ENCODE measurements around the gene TBC1D22A. TPM values are rescaled to one million over a fixed set of nuclear protein-coding genes. Genes with fewer than 3 reads are reported as not detected.

Gene TBC1D22A
- total and polyA plus RNA-seq, 4 donors, result 4.1 to 12.4 (median 8.4) TPM

GRCh38 chr22:47151064-47151463, 388.6 kb downstream of the TBC1D22A start:
- H3K9ac ChIP-seq (ENCODE audit: low read depth in 1 of 2, low read length in 2 of 2), result no peak overlapping the region
- no peaks in the 10 kb centered on the region for H3K4me1 ChIP-seq (ENCODE audit: control insufficient read depth in 4 of 4, insufficient read depth in 4 of 4, low read length in 3 of 4)
- TF ChIP-seq RAD21 (IDR thresholded peaks at IDR 0.05) (no peak), JUND (IDR thresholded peaks at IDR 0.05) (no peak), HNF4G (IDR thresholded peaks at IDR 0.05) (no peak), REST (IDR thresholded peaks at IDR 0.05) (no peak), SP1 (IDR thresholded peaks at IDR 0.05) (no peak), TAF1 (conservative IDR thresholded peaks at IDR 0.05) (no peak), EGR1 (IDR thresholded peaks at IDR 0.05; ENCODE audit: low read depth in 2 of 2) (no peak), MAX (IDR thresholded peaks at IDR 0.05) (no peak), FOXA2 (IDR thresholded peaks at IDR 0.05) (no peak), NR2F2 (IDR thresholded peaks at IDR 0.05) (no peak), RXRA (IDR thresholded peaks at IDR 0.05) (no peak), FOXA1 (IDR thresholded peaks at IDR 0.05) (no peak), ATF3 (IDR thresholded peaks at IDR 0.05) (no peak), YY1 (IDR thresholded peaks at IDR 0.05) (no peak), CTCF (IDR thresholded peaks at IDR 0.05; ENCODE audit: low read depth, low read length, missing input control) (no peak)
- DNase-seq (ENCODE audit: low spot score), result no peak
- no peaks in the 10 kb centered on the region for H3K27me3 ChIP-seq (ENCODE audit: control insufficient read depth in 4 of 4, insufficient read depth in 4 of 4, low read length in 3 of 4)
- no peaks in the 10 kb centered on the region for H3K9me3 ChIP-seq (ENCODE audit: control insufficient read depth in 4 of 4, low read length in 3 of 4)
- no peak overlapping the region for H3K4me3 ChIP-seq (ENCODE audit: low read depth in 1 of 3, low read length in 3 of 3)
- 97% methylated on average over 19 of the region's 19 CpGs for WGBS
- no peak overlapping the region for H3K27ac ChIP-seq (ENCODE audit: low read depth in 1 of 2, low read length in 2 of 2)
- no peaks in the 10 kb centered on the region for H3K36me3 ChIP-seq (ENCODE audit: control insufficient read depth in 4 of 4, insufficient read depth in 3 of 4, low read depth in 1 of 4, low read length in 3 of 4)

GRCh38 chr22:47151490-47151889, 389.0 kb downstream of the TBC1D22A start:
- TF ChIP-seq RXRA (IDR thresholded peaks at IDR 0.05) (no peak), TAF1 (conservative IDR thresholded peaks at IDR 0.05) (no peak), RAD21 (IDR thresholded peaks at IDR 0.05) (no peak), HNF4A (conservative IDR thresholded peaks at IDR 0.05) (no peak)
- Histone ChIP-seq H3K9me3 (ENCODE audit: control insufficient read depth in 4 of 4, low read length in 3 of 4) (no peaks in the 10 kb centered on the region), H3K27me3 (ENCODE audit: control insufficient read depth in 4 of 4, insufficient read depth in 4 of 4, low read length in 3 of 4) (no peaks in the 10 kb centered on the region), H3K4me1 (ENCODE audit: control insufficient read depth in 4 of 4, insufficient read depth in 4 of 4, low read length in 3 of 4) (no peaks in the 10 kb centered on the region), H3K9ac (ENCODE audit: low read depth in 1 of 2, low read length in 2 of 2) (no peak overlapping the region), H3K4me3 (ENCODE audit: low read depth in 1 of 3, low read length in 3 of 3) (no peak overlapping the region), H3K36me3 (ENCODE audit: control insufficient read depth in 4 of 4, insufficient read depth in 3 of 4, low read depth in 1 of 4, low read length in 3 of 4) (no peaks in the 10 kb centered on the region), H3K27ac (ENCODE audit: low read depth in 1 of 2, low read length in 2 of 2) (no peak overlapping the region)
- WGBS, result 96% methylated on average over 10 of the region's 10 CpGs
- no peak for DNase-seq (ENCODE audit: low spot score)
